K562 (cell line): ENCODE data around the gene OMG. TPM values are rescaled to one million over a fixed set of nuclear protein-coding genes. Genes with fewer than 3 reads are reported as not detected.
A peak's percentile ranks its signal among the peaks of the same experiment; 100 is the strongest.

Source experiments
- ATAC-seq: fragments of 200-7000 bp; cut with Tn5 transposase; 3 replicates; pipeline ENCODE4 v1.9.1; 2020; ENCODE audit warnings: moderate library complexity
- BruUV-seq: library from RNA; stranded (reverse); fragments of 400-500 nt; replicated peaks from 2 replicates; lab custom pipeline; 2021; lab: Mats Ljungman, UMichigan
- CTCF ChIA-PET: fragments of 300-600 bp; formaldehyde crosslinking; extraction: SDS; loops from one replicate; lab custom pipeline; 2021; ENCODE audit warnings: low intra/inter-chr PET ratio; lab: Yijun Ruan, JAX
- POLR2A ChIA-PET: fragments of 300-600, 350-650 bp; sonication (Branson Sonifier 250); formaldehyde crosslinking; extraction: SDS; loops from one replicate; lab custom pipeline; 2021; ENCODE audit warnings: antibody characterized with exemption, inconsistent platforms; lab: Yijun Ruan, JAX
- DNase-seq, 4 experiments: peaks; one replicate each; pipeline versions ENCODE4 v3.0.0 to v3.0.0-alpha.2; 2011 to 2018; ENCODE audit warnings: low spot score in 3 of 4, mixed read lengths in 3 of 4; ENCODE audit errors: extremely low read depth in 1 of 4
- FAIRE-seq: peaks from 2 replicates; lab custom pipeline; 2011; peaks lifted over from hg19 to GRCh38; lab: Jason Lieb, UNC
- H2AFZ ChIP-seq: 2 replicates; pipeline ENCODE4 v1.6.0; 2011; ENCODE audit warnings: low read depth, low read length, control low read depth, inconsistent platforms
- H3K27ac ChIP-seq: fragments of 200-600 bp; 3 replicates; pipeline ENCODE4 v1.8.0; 2011; ENCODE audit warnings: low read depth, mild to moderate bottlenecking, control low read depth, inconsistent platforms, low read length, moderate library complexity, mixed read lengths; ENCODE audit errors: extremely low read depth
- H3K27me3 ChIP-seq, 2 experiments: fragments of 300-600 bp in 1 of 2; 2 replicates in 1 of 2; 3 replicates in 1 of 2; pipeline versions ENCODE4 v1.6.0 to v1.8.0; 2011; ENCODE audit warnings: inconsistent platforms in 2 of 2, low read length in 2 of 2, mild to moderate bottlenecking in 1 of 2, mixed read lengths in 1 of 2, moderate library complexity in 1 of 2; ENCODE audit not compliant: control insufficient read depth in 2 of 2, insufficient read depth in 2 of 2
- H3K36me3 ChIP-seq: fragments of 300-600 bp; 3 replicates; pipeline ENCODE4 v1.8.0; 2011; ENCODE audit warnings: mild to moderate bottlenecking, low read length, inconsistent platforms; ENCODE audit not compliant: control insufficient read depth, insufficient read depth
- H3K4me1 ChIP-seq, 2 experiments: fragments of 200-600 bp in 1 of 2; replicated peaks in 1 of 2; 2 replicates in 1 of 2; 3 replicates in 1 of 2; pipeline versions ENCODE4 v1.5.1 to v1.8.0; 2011; ENCODE audit warnings: inconsistent platforms in 2 of 2, low read length in 2 of 2, mild to moderate bottlenecking in 1 of 2, mixed read lengths in 1 of 2, moderate library complexity in 1 of 2; ENCODE audit not compliant: control insufficient read depth in 2 of 2, insufficient read depth in 2 of 2
- H3K4me2 ChIP-seq: 2 replicates; pipeline ENCODE4 v1.6.1; 2011; ENCODE audit warnings: low read length, control low read depth, inconsistent platforms, mixed read lengths; ENCODE audit not compliant: insufficient read depth
- H3K4me3 ChIP-seq: fragments of 200-600 bp; sonication (generic), shearing (Covaris generic); 2 replicates; pipeline ENCODE4 v1.5.1; 2016; ENCODE audit warnings: control low read depth, inconsistent platforms
- H3K79me2 ChIP-seq: fragments of 200-600 bp; 3 replicates; pipeline ENCODE4 v1.8.0; 2011; ENCODE audit warnings: low read length, inconsistent platforms; ENCODE audit not compliant: control insufficient read depth, insufficient read depth
- H3K9ac ChIP-seq, 2 experiments: 2 replicates each; pipeline versions ENCODE4 v1.6.0 to v1.6.1; 2011; ENCODE audit warnings: low read depth in 2 of 2, low read length in 2 of 2, control low read depth in 1 of 2, inconsistent platforms in 1 of 2, mild to moderate bottlenecking in 1 of 2, mixed read lengths in 1 of 2; ENCODE audit not compliant: insufficient read depth in 1 of 2
- H3K9me1 ChIP-seq: one replicate; pipeline ENCODE4 v1.6.0; 2011; ENCODE audit warnings: inconsistent platforms, mild to moderate bottlenecking, low read length, moderate library complexity; ENCODE audit not compliant: control insufficient read depth, insufficient read depth
- H3K9me3 ChIP-seq: replicated peaks from 2 replicates; pipeline ENCODE4 v1.5.1; 2011; ENCODE audit warnings: low read depth, low read length, inconsistent platforms; ENCODE audit not compliant: control insufficient read depth, insufficient read depth
- H4K20me1 ChIP-seq: replicated peaks from 2 replicates; pipeline ENCODE4 v1.6.1; 2011; ENCODE audit warnings: low read length, inconsistent platforms, mixed read lengths; ENCODE audit not compliant: control insufficient read depth, insufficient read depth
- HBP1 ChIP-seq: fragments of 450-650 bp; formaldehyde crosslinking; IDR thresholded peaks from 2 replicates; pipeline ENCODE4 v1.4.0; 2022; ENCODE audit warnings: missing genetic modification characterization
- HOXB6 ChIP-seq: fragments of 250-450 bp; sonication (Bioruptor Pico); IDR thresholded peaks from 2 replicates; pipeline ENCODE4 v1.5.1; 2022; ENCODE audit warnings: mild to moderate bottlenecking, borderline replicate concordance
- NFATC3 ChIP-seq: fragments of 450-650 bp; IDR thresholded peaks from 2 replicates; pipeline ENCODE4 v1.6.1; 2017; ENCODE audit warnings: mild to moderate bottlenecking
- PTRF ChIP-seq: fragments of 450-650 bp; IDR thresholded peaks from 2 replicates; pipeline ENCODE4 v1.6.1; 2016; ENCODE audit warnings: mild to moderate bottlenecking, missing genetic modification characterization, missing compliant biosample characterization
- RUNX1 ChIP-seq: sonication (generic); IDR thresholded peaks from 2 replicates; pipeline ENCODE4 v1.6.1; 2016; ENCODE audit warnings: antibody characterized with exemption, low read depth
- SRSF7 ChIP-seq: fragments of 200-400 bp; formaldehyde crosslinking; optimal IDR thresholded peaks from 2 replicates; pipeline ENCODE3; 2017; ENCODE audit warnings: mild to moderate bottlenecking, low read depth, low read length
- ZBTB12 ChIP-seq: fragments of 250-450 bp; sonication (Bioruptor Pico); IDR thresholded peaks from 2 replicates; pipeline ENCODE4 v1.4.0; 2020
- ZBTB9 ChIP-seq: fragments of 450-650 bp; formaldehyde crosslinking; IDR thresholded peaks from 2 replicates; pipeline ENCODE4 v1.4.0; 2020; ENCODE audit warnings: mild to moderate bottlenecking, moderate library complexity
- ZNF253 ChIP-seq: fragments of 250-450 bp; sonication (Bioruptor Pico); conservative IDR thresholded peaks from 2 replicates; pipeline ENCODE4 v1.6.1; 2021; ENCODE audit warnings: mild to moderate bottlenecking
- ZNF263 ChIP-seq: sonication (generic); formaldehyde crosslinking; IDR thresholded peaks from 2 replicates; pipeline ENCODE4 v1.8.0; 2022; ENCODE audit warnings: mild to moderate bottlenecking, missing genetic modification reagents, borderline replicate concordance
- ZNF3 ChIP-seq: fragments of 250-450 bp; sonication (Bioruptor Pico); IDR thresholded peaks from 2 replicates; pipeline ENCODE4 v1.5.0; 2021; ENCODE audit warnings: mild to moderate bottlenecking, moderate library complexity
- ZNF395 ChIP-seq: fragments of 200-800 bp; sonication (Bioruptor generic); IDR thresholded peaks from 2 replicates; pipeline ENCODE4 v1.6.1; 2017; ENCODE audit warnings: missing genetic modification characterization, missing compliant biosample characterization
- ZZZ3 ChIP-seq: fragments of 450-650 bp; IDR thresholded peaks from 2 replicates; pipeline ENCODE4 v1.6.1; 2016; ENCODE audit warnings: antibody characterized with exemption, mild to moderate bottlenecking, moderate library complexity
- WGBS: fragments of 100-300 bp; shearing (Covaris generic); methylation state at CpG from one replicate; pipeline ENCODE4 v1.1.6; 2016; ENCODE audit warnings: low coverage, mixed read lengths; ENCODE audit not compliant: insufficient coverage; ENCODE audit errors: missing lambda C conversion rate; 5-methylcytosine and 5-hydroxymethylcytosine counted together
- in situ Hi-C: fragments of 300-500 bp; cut with MboI; formaldehyde crosslinking; loops from 4 replicates; pipeline ENCODE4 v1.15.0; 2018; ENCODE audit warnings: inconsistent platforms, mixed read lengths
- intact Hi-C: fragments of 100-400 bp; cut with micrococcal nuclease; formaldehyde crosslinking; loops from 2 replicates; pipeline ENCODE4 v1.14.2; 2022
- polyA plus RNA-seq, 8 experiments: library from polyadenylated mRNA; depleted of rRNA in 4 of 8; stranded (reverse) in 5 of 8; unstranded in 3 of 8; fragments of >200 nt; fragmentation: Nextera tagmentation in 2 of 8; fragmentation: Illumina TruSeq in 1 of 8; extraction: Ambion mirVana in 2 of 8; extraction: Trizol in 1 of 8; gene quantifications; 2 replicates each; pipeline versions ENCODE4 v1.2.1 to v1.2.3, GENCODE V29; 2011 to 2014; ENCODE audit warnings: inconsistent platforms in 1 of 8, missing spikeins in 1 of 8
- total RNA-seq, 7 experiments: library from RNA; depleted of rRNA in 6 of 7; stranded (reverse); fragments of >200 nt in 6 of 7; fragmentation: Illumina TruSeq in 2 of 7; extraction: Trizol in 2 of 7; gene quantifications; 2 replicates each; pipeline versions ENCODE4 v1.2.1 to v1.2.3, GENCODE V29; 2011 to 2021; ENCODE audit warnings: low replicate concordance in 1 of 7

OMG gene
- total and polyA plus RNA-seq, 9 of the 15 experiments (the other 6 are each of a cell fraction or from before 2014, with no cell fraction given) = 0.41 TPM; not detected in 8

GRCh38 chr17:31320791-31321190 is 23.8 kb upstream of the OMG start:
- TF ChIP-seq ZBTB12 (CRISPR knock-in tag) (no peak), ZNF263 (CRISPR knock-in tag) (no peak), ZNF395 (no peak), PTRF (tag) (no peak), ZBTB9 (CRISPR knock-in tag) (no peak), NFATC3 (no peak), ZZZ3 (no peak), HOXB6 (CRISPR knock-in tag) (no peak), SRSF7 (no peak), ZNF253 (no peak), RUNX1 (no peak), ZNF3 (CRISPR knock-in tag) (no peak), HBP1 (CRISPR knock-in tag) (no peak)
- in situ Hi-C loops = no loop called here
- Histone ChIP-seq H3K27me3 (no peaks in the 10 kb centered on the region), H3K4me3 (no peak overlapping the region), H3K4me2 (no peak overlapping the region), H3K4me1 (peaks cover 0 to 14% of the 10 kb centered on the region in 2 experiments; a peak in 3 of 5 replicates), H2AFZ (no peak overlapping the region), H3K79me2 (no peaks in the 10 kb centered on the region), H3K9me1 (no peaks in the 10 kb centered on the region), H3K9ac (no peak overlapping the region), H3K36me3 (peaks cover 5% of the 10 kb centered on the region; the same call in 2 of the 3 replicates), H3K9me3 (no peaks in the 10 kb centered on the region), H4K20me1 (no peaks in the 10 kb centered on the region), H3K27ac (no peak overlapping the region)
- ChIA-PET POLR2A (no interaction called here), CTCF (no interaction called here)
- no peak for ATAC-seq
- peak; percentile 23 for FAIRE-seq
- DNase-seq = no peak
- BruUV-seq = no TSS peak
- 32% methylated on average over 1 of the region's 1 CpG for WGBS
- intact Hi-C loops = no loop called here
